Stimulated activated CD4-positive, alpha-beta T cell treated with anti-CD3 and anti-CD28 coated beads, Interleukin-1b, Interleukin-23, amount 100 ng/mL, for 1 hour (primary cell): ENCODE data around the gene EMB.
"Not testable (repeated sequence)": the region's sequence is repeated elsewhere in the genome, so short reads cannot be mapped to it uniquely, and the experiment has no call there.

Experiments used
- DNase-seq, 2 donors: peaks; one replicate each; pipeline ENCODE4 v3.0.0-alpha.2; 2020; ENCODE audit warnings: low read depth in 2 of 2

Gene EMB

GRCh38 chr5:50421184-50421950 is 19.7 kb downstream of the EMB start:
- not testable (repeated sequence) for DNase-seq

- no peak for DNase-seq
These were observed 20.6 kb downstream of the EMB start for GRCh38 chr5:50420343-50420935.

GRCh38 chr5:50419656-50420055 is 21.4 kb downstream of the EMB start:
- DNase-seq, result not testable (repeated sequence)

GRCh38 chr5:50416637-50417036 is 24.5 kb downstream of the EMB start:
- DNase-seq, result not testable (repeated sequence)

- DNase-seq, result no peak
These were observed 25.2 kb downstream of the EMB start for GRCh38 chr5:50415912-50416311.

GRCh38 chr5:50410932-50411331 is 30.2 kb downstream of the EMB start:
- not testable (repeated sequence) for DNase-seq

GRCh38 chr5:50406877-50407276 is 34.2 kb downstream of the EMB start:
- no peak for DNase-seq

- no peak for DNase-seq
These were observed 39.8 kb downstream of the EMB start for GRCh38 chr5:50401336-50401735.

GRCh38 chr5:50393925-50394609 is 47.0 kb downstream of the EMB start:
- not testable (repeated sequence) for DNase-seq

GRCh38 chr5:50392289-50392688 is 48.8 kb downstream of the EMB start:
- DNase-seq, result not testable (repeated sequence)

- not testable (repeated sequence) for DNase-seq
These were observed 56.7 kb downstream of the EMB start for GRCh38 chr5:50384381-50384780.

GRCh38 chr5:50376696-50377095 is 64.4 kb downstream of the EMB start:
- DNase-seq, result not testable (repeated sequence)

GRCh38 chr5:50369287-50370033 is 71.6 kb downstream of the EMB start:
- not testable (repeated sequence) for DNase-seq

GRCh38 chr5:50365426-50366251 is 75.4 kb downstream of the EMB start:
- DNase-seq, result no peak

GRCh38 chr5:50364535-50365309 is 76.4 kb downstream of the EMB start:
- DNase-seq, result not testable (repeated sequence)

GRCh38 chr5:50359187-50359586 is 81.9 kb downstream of the EMB start:
- no peak for DNase-seq

- DNase-seq, result no peak
These were observed 88.7 kb downstream of the EMB start for GRCh38 chr5:50352382-50352781.
